HG03442 (cell line): ENCODE measurements around the gene FAM43B.
"Not testable (repeated sequence)": the region's sequence is repeated elsewhere in the genome, so short reads cannot be mapped to it uniquely, and the experiment has no call there.

Experiments
- ATAC-seq: cut with Tn5 transposase; IDR thresholded peaks from one replicate; pipeline ENCODE4 v1.9.1; 2021; ENCODE audit warnings: mild to moderate bottlenecking, moderate library complexity; ENCODE audit not compliant: unreplicated experiment

The FAM43B gene

GRCh38 chr1:20551945-20552727, at the start of gene FAM43B:
FAM43B (plus strand) TSS chr1:20552573; CDS start chr1:20552974, 401 bp downstream.
- ATAC-seq: no peak

DNA sequence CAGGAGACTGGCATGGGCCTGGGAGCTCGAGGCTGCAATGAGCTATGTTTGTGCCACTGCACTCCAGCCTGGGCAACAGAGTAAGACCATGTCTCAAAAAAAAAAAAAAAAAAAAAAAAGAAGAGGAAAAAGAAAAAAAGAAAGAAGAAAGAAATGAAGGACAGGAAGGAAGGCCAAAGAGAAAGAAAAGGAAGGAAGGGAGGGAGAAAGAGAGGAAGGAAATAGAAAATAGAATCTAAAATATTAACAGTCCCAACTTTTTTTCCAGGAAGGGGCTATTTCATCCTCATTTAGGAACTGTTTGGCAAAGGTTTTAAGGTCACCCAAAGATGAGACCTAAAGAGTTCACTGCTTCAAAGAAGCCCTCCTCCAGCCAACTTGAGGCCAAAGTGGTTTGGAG, 46.9 kb upstream of the FAM43B start:
- ATAC-seq: no peak

- ATAC-seq: peak; percentile 14
Measured at GRCh38 chr1:20507248-20507563, 45.2 kb upstream of the FAM43B start.

DNA sequence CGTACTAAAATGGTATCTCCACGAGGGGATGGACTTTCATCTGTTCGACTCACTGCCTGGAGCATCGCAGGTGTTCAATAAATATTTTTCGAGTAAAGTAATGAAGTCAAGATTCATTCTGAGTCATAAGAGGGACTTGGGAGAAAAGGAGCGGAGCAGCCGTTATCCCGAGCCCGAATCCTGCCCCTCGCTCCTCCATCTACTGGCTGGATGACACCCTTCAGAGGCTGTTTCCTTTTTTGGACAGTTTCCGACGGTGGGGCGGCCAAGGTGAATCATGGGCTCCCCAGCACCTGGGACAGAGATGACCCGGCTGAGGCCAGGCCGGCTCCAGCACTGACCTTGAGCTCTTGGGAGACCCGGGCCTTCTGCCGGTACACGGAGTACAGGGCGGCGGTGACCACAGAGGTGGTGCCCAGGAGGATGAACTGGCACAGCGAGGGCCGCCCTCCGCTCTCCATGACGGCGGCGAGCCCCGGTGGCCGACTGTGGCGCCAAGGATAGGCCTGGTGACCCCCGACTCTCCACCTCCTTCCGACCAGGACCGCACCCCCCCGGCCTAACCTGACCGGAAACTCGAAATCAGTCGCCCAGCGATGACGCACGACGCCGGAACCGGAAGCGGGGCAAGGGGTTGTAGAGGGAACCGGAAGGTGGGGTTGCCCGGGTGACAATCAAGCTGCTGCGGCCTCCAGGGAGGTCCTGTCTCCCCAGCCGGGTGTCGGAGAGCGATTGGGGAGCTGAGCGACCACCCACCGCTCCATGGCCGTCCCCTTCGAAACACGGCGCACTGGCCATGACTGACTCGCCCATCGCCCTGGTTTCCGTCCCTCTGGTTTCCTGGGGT, 44.6 kb upstream of the FAM43B start, which contains the start of gene MUL1:
MUL1 (minus strand) TSS at position 588 of the 847 bp plus-strand sequence; CDS start at position 461, 127 bp downstream.
- ATAC-seq: peak; percentile 85

DNA sequence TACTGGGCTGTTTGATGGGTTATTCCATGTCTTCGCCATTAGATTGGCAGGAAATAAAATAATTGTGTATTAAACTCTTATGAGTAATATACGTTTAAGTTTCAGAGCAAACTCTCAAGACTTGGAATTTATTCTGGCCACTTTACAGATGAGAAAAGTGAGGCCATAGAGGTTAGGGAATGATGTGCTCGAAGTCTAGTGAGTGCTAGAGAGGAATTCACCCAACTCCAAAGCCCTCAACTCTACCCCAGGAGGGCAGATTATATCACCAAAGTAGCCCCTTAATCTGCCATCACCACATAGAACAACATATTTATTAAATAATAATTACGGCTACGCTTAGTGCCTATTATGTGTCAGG, 44.0 kb upstream of the FAM43B start:
- ATAC-seq: no peak

DNA sequence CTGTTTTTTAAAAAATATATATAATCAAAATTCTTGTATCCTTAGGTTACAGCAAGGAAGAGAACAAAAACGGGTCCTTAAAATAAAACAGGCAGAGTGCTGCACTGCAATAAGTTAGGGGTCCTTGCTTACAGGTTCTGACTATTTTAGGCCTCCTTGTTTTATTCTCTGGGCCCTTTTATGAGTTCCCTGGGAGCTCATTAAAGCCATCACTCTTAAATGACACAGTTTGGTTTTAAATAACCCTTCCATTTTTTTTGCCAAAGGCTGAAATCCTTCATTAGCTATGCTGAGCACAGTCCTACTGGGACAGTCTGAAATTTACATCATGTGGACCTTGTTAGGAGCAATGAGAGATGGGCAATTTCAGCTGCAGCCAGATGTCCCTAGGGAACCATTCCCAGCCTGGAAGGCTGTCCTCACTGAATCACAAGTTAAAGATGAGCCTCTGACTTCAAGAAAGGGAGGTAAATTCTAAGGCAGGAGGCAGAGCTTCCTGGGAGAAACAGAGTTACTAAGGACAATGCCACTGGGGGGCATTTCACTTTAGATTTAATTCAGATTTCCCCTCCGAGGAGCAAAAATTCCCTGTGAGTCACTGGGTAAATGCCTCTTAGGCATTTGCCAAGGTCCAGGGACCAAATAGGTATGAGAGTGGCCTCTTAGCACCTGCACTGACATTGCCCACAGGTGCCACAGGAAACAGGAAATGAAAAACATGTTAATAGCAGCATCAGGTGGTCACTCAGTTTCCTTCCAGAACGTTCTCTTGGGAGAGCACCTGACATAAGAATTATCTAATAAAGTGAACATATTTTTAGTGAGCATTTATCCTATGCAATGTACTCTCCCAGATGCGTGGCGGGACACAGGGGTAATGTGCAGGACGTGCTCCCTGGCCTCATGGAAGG, 40.6 kb upstream of the FAM43B start:
- no peak for ATAC-seq

DNA sequence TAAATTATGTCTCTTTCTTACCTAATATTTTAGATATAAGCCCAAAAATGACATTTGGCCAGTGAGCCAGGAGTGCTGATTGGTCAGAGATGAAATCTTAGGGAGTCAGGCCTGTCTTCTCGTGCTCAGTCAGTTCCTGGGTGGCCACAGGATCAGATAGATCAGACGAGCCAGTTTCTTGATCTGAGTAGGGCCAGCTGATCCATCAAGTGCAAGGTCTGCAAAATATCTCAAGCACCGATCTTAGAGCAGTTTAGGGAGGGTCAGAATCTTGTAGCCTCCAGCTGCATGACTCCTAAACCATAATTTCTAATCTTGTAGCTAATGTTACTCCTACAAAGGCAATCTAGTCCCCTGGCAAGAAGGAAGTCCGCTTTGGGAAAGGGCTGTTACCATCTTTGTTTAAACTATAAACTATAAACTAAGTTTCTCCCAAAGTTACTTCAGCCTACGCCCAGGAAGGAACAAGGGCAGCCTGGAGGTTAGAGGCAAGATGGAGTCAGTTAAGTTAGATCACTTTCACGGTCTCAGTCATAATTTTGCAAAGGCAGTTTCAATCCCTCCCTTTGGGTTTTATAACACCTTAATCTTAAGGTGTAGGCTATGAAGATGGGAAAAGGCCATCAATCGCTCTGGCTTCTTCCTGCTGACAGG, 32.6 kb upstream of the FAM43B start:
- ATAC-seq: not testable (repeated sequence)

DNA sequence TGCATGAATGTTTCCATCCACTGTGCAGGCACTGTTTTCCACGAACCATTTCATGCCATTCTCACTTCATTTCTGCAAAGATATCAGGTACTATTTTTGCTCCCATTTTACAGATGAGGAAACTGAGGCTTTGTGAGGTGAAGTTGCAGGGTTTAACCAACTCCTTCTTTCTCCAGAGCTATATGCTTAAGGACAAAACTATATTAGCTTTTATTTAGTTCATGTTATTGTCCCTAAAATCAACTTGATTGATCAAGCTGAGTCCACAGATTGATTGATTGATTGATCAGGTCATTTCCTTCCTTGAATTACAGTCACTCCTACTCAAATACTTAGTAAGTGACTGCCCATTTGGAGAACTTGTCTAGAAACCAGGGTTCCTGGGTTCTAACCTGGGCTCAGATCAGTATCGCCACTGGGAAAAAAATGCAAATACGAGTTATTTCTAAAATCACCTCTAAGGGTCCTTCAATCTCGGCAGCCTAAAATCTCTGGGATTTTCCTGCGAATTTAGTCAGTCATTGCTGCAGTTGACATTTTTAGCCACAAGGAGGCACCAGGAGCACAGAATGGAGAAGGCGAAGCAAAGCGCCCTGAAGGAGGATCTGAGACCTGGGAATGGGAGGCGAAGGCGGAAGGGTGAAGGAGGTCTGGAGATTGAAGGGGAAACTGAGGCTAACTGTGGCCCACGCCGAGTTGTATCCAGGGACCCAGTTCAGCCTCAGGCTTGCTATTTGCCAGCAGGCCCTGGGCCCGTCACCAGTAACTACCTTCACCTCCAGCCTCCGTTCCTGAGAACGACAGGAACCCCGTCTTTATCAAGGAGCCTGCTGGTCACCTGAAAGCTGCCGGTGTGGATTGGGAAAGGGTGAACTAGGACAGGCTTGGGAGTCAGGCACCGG, 30.2 kb upstream of the FAM43B start:
- ATAC-seq: no peak

GRCh38 chr1:20526267-20526666, 26.1 kb upstream of the FAM43B start:
- no peak for ATAC-seq

GRCh38 chr1:20528221-20528620, 24.2 kb upstream of the FAM43B start:
- no peak for ATAC-seq

DNA sequence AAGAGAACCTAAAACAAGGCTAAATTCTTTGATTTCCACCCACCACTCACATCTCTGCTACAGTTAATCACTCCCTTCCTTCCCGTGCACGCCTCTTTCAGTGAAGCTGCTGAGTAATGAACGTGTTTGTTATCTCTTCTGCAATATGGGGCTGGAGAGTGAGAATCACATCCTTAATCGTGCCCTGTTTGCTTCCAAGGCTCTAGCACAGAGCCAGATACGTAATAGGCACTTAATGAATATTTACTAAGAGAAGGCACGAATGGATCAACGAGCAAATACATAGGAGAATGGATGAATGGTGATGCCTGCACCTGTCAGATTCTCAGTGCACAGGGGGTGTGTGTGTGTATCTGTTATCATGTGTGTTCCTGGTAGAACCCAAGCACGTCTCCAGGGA, 22.1 kb upstream of the FAM43B start:
- no peak for ATAC-seq

GRCh38 chr1:20530901-20531300, 21.5 kb upstream of the FAM43B start:
- ATAC-seq: no peak

DNA sequence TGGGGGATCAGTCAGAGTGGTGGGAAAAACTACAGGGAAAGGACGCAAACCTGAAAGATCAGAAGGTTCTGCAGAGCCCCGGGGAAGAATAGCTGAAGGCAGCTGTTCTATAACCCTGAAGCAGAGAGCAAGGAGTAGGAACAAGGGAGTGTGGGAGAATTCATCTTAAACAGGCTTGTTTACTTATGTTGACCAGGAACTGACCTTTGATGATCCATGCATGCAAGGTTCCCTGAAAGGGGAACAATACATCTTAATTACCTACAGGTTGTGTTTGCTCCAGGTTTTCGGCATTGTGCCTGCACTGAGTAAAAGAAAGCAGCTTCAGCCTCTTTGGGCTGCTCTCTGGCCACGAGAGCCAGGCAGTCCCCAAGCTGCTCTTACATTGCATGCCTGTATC, 18.7 kb upstream of the FAM43B start:
- no peak for ATAC-seq

GRCh38 chr1:20534659-20535417, 17.5 kb upstream of the FAM43B start:
- no peak for ATAC-seq

- ATAC-seq: no peak
Measured at GRCh38 chr1:20538227-20538626, 14.1 kb upstream of the FAM43B start.

GRCh38 chr1:20538760-20539551, 13.4 kb upstream of the FAM43B start:
- no peak for ATAC-seq

DNA sequence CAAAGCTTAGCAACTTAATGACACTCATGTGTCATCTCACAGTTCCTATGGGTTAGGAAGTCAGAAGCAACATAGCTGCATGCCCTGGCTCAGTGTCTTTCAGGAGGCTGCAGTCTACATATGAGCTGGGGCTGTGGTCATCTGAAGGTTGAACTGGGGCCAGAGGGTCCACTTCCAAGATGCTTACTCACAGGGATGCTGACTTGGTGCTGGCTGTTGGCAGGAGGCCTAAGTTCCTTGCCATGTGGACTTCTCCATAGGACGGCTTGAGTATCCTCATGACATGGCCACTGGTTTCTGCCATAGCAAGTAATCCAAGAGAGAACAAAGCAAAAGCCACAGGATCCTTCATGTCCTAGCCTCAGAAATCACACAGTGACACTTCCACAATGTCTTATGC, 12.1 kb upstream of the FAM43B start:
- no peak for ATAC-seq

- no peak for ATAC-seq
Measured at GRCh38 chr1:20546637-20547036, 5.7 kb upstream of the FAM43B start.
